ENCODE measurements around the gene THSD7A. TPM values are rescaled to one million over a fixed set of nuclear protein-coding genes. Genes with fewer than 3 reads are reported as not detected.

Gene THSD7A
- total and polyA plus RNA-seq, 10 of the 15 experiments (the other 5 are each of a cell fraction or from before 2014, with no cell fraction given): 0.03 to 0.09 (median 0.03) TPM; not detected in 7

- H4K20me1 ChIP-seq (ENCODE audit: control insufficient read depth, insufficient read depth): no peaks in the 10 kb centered on the region
- ChIA-PET CTCF (no interaction called here), RAD21 (ENCODE audit: unreplicated experiment) (no interaction called here), SMC1A (ENCODE audit: uncharacterized antibody, unreplicated experiment) (no interaction called here), POLR2A (no interaction called here)
- no peaks in the 10 kb centered on the region for H3K27me3 ChIP-seq (replicated peaks in 1 of 2; ENCODE audit: control insufficient read depth in 2 of 2, insufficient read depth in 2 of 2, low read length in 1 of 2)
- no peaks in the 10 kb centered on the region for H3K4me1 ChIP-seq (ENCODE audit: control insufficient read depth, insufficient read depth, low read length)
- intact Hi-C loops (cut with micrococcal nuclease; ENCODE audit: unreplicated experiment): loop anchor here (10.0 kb wide), 1 partner anchor 56 kb away; no protein-coding TSS in a partner anchor
- BruUV-seq (replicated peaks): no TSS peak
- no peaks in the 10 kb centered on the region for H3K36me3 ChIP-seq (ENCODE audit: control insufficient read depth in 2 of 2, insufficient read depth in 2 of 2, low read length in 1 of 2)
- H3K27ac ChIP-seq (ENCODE audit: control insufficient read depth, insufficient read depth): no peak overlapping the region
- no peak overlapping the region for H2AFZ ChIP-seq (ENCODE audit: control insufficient read depth, low read depth, low read length)
- H3K9ac ChIP-seq (ENCODE audit: control insufficient read depth, insufficient read depth, low read length): no peak overlapping the region
- WGBS (ENCODE audit: insufficient coverage, insufficient replicate concordance, low lambda C conversion rate, missing lambda C conversion rate): 32% methylated on average over 4 of the region's 4 CpGs
- no peak for TF ChIP-seq NKRF (conservative IDR thresholded peaks at IDR 0.05)
- no peak for TF ChIP-seq HDAC2 (IDR thresholded peaks at IDR 0.05)
- no peak for TF ChIP-seq WRNIP1 (IDR thresholded peaks at IDR 0.05; ENCODE audit: borderline replicate concordance, low read depth, low read length)
- TF ChIP-seq CHD2 (IDR thresholded peaks at IDR 0.05; ENCODE audit: borderline replicate concordance, low read depth, low read length): no peak
- no peak overlapping the region for H3K4me2 ChIP-seq (ENCODE audit: control insufficient read depth, insufficient read depth)
- DNase-seq (ENCODE audit: low read depth, low spot score) (no peak), FAIRE-seq (no peak), ATAC-seq (no peak)
- H3K4me3 ChIP-seq: no peak overlapping the region
- in situ Hi-C loops (cut with MboI): no loop called here
- no peaks in the 10 kb centered on the region for H3K79me2 ChIP-seq (ENCODE audit: control insufficient read depth, insufficient read depth, low read length)
- no peaks in the 10 kb centered on the region for H3K9me3 ChIP-seq (replicated peaks; ENCODE audit: control insufficient read depth, insufficient read depth, low read length)
Measured at GRCh38 chr7:11448323-11448722, 383.7 kb downstream of the THSD7A start.

DNA sequence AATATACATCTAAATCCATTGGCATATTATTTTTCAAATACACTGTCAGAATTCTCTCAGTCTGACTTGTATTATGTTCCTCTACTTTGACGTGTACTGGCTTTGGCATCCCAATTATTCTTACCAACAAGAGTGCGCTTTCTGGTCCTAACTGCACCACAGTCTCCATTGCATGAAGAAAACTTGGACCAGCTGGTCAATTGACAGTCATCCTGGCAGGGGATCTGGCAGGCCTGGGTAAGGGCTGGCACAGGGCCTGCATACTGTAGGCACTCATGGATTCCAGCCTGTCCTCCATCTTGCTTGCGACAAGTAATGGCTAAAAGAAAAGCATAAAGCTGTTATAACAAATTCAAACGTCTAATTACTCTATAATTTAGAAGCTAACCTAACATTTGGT, 384.9 kb downstream of the THSD7A start:
- SMC1A ChIA-PET (ENCODE audit: uncharacterized antibody, unreplicated experiment): no interaction called here
- WGBS (ENCODE audit: insufficient coverage, insufficient replicate concordance, low lambda C conversion rate, missing lambda C conversion rate): 35% methylated on average over 4 of the region's 4 CpGs
- RAD21 ChIA-PET (ENCODE audit: unreplicated experiment): no interaction called here
- no peak overlapping the region for H3K4me3 ChIP-seq
- H3K36me3 ChIP-seq (ENCODE audit: control insufficient read depth in 2 of 2, insufficient read depth in 2 of 2, low read length in 1 of 2): no peaks in the 10 kb centered on the region
- H4K20me1 ChIP-seq (ENCODE audit: control insufficient read depth, insufficient read depth): no peaks in the 10 kb centered on the region
- no peak overlapping the region for H3K27ac ChIP-seq (ENCODE audit: control insufficient read depth, insufficient read depth)
- no peak overlapping the region for H2AFZ ChIP-seq (ENCODE audit: control insufficient read depth, low read depth, low read length)
- DNase-seq (ENCODE audit: low read depth, low spot score): no peak
- H3K4me2 ChIP-seq (ENCODE audit: control insufficient read depth, insufficient read depth): no peak overlapping the region
- H3K27me3 ChIP-seq (replicated peaks in 1 of 2; ENCODE audit: control insufficient read depth in 2 of 2, insufficient read depth in 2 of 2, low read length in 1 of 2): no peaks in the 10 kb centered on the region
- FAIRE-seq: no peak
- no TSS peak for BruUV-seq (replicated peaks)
- H3K4me1 ChIP-seq (ENCODE audit: control insufficient read depth, insufficient read depth, low read length): no peaks in the 10 kb centered on the region
- POLR2A ChIA-PET: no interaction called here
- ATAC-seq: no peak
- H3K79me2 ChIP-seq (ENCODE audit: control insufficient read depth, insufficient read depth, low read length): no peaks in the 10 kb centered on the region
- no peaks in the 10 kb centered on the region for H3K9me3 ChIP-seq (replicated peaks; ENCODE audit: control insufficient read depth, insufficient read depth, low read length)
- H3K9ac ChIP-seq (ENCODE audit: control insufficient read depth, insufficient read depth, low read length): no peak overlapping the region
- in situ Hi-C loops (cut with MboI): no loop called here
- intact Hi-C loops (cut with micrococcal nuclease; ENCODE audit: unreplicated experiment): loop anchor here (10.0 kb wide), 1 partner anchor 58 kb away; no protein-coding TSS in a partner anchor
- CTCF ChIA-PET: no interaction called here
- no peak for TF ChIP-seq NKRF (conservative IDR thresholded peaks at IDR 0.05)
- TF ChIP-seq, protein P1, sequence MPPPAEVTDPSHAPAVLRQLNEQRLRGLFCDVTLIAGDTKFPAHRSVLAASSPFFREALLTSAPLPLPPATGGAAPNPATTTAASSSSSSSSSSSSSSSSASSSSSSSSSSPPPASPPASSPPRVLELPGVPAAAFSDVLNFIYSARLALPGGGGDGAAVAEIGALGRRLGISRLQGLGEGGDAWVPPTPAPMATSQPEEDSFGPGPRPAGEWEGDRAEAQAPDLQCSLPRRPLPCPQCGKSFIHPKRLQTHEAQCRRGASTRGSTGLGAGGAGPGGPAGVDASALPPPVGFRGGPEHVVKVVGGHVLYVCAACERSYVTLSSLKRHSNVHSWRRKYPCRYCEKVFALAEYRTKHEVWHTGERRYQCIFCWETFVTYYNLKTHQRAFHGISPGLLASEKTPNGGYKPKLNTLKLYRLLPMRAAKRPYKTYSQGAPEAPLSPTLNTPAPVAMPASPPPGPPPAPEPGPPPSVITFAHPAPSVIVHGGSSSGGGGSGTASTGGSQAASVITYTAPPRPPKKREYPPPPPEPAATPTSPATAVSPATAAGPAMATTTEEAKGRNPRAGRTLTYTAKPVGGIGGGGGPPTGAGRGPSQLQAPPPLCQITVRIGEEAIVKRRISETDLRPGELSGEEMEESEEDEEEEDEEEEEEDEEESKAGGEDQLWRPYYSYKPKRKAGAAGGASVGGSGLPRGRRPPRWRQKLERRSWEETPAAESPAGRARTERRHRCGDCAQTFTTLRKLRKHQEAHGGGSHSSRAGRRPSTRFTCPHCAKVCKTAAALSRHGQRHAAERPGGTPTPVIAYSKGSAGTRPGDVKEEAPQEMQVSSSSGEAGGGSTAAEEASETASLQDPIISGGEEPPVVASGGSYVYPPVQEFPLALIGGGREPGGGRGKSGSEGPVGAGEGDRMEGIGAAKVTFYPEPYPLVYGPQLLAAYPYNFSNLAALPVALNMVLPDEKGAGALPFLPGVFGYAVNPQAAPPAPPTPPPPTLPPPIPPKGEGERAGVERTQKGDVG (CRISPR knock-in tag; IDR thresholded peaks at IDR 0.05): no peak
- no peak for TF ChIP-seq IRF4 (IDR thresholded peaks at IDR 0.05; ENCODE audit: low read depth, low read length)
- TF ChIP-seq EP300 (IDR thresholded peaks at IDR 0.05; ENCODE audit: borderline replicate concordance in 1 of 2, control insufficient read depth in 1 of 2, low read depth in 2 of 2, low read length in 2 of 2): no peak
- TF ChIP-seq RAD51 (IDR thresholded peaks at IDR 0.05): no peak
- TF ChIP-seq BMI1 (IDR thresholded peaks at IDR 0.05; ENCODE audit: borderline replicate concordance): no peak
